BLaER1 (cell line): ENCODE results near the gene TNRC6C.
A peak's percentile ranks its signal among the peaks of the same experiment; 100 is the strongest.

ENCODE experiments used
- H3K27ac ChIP-seq: shearing (Covaris generic); formaldehyde crosslinking; 2 replicates; pipeline ENCODE4 v1.8.1; 2022
- H3K27me3 ChIP-seq: shearing (Covaris generic); formaldehyde crosslinking; 2 replicates; pipeline ENCODE4 v1.8.1; 2022
- H3K36me3 ChIP-seq: shearing (Covaris generic); formaldehyde crosslinking; 2 replicates; pipeline ENCODE4 v1.8.1; 2022
- H3K4me1 ChIP-seq: shearing (Covaris generic); formaldehyde crosslinking; 2 replicates; pipeline ENCODE4 v1.8.1; 2022
- H3K4me2 ChIP-seq: shearing (Covaris generic); formaldehyde crosslinking; 2 replicates; pipeline ENCODE4 v1.8.1; 2022
- H3K4me3 ChIP-seq: shearing (Covaris generic); formaldehyde crosslinking; 2 replicates; pipeline ENCODE4 v1.8.1; 2022
- H3K9ac ChIP-seq: shearing (Covaris generic); formaldehyde crosslinking; 2 replicates; pipeline ENCODE4 v1.8.1; 2022
- H3K9me3 ChIP-seq: shearing (Covaris generic); formaldehyde crosslinking; 2 replicates; pipeline ENCODE4 v1.8.1; 2022
- H4K20me1 ChIP-seq: shearing (Covaris generic); formaldehyde crosslinking; 2 replicates; pipeline ENCODE4 v1.8.1; 2022
- Cebpa-rat ChIP-seq: shearing (Covaris generic); IDR thresholded peaks from 2 replicates; pipeline ENCODE4 v1.8.1; 2022

Gene TNRC6C

GRCh38 chr17:78095035-78095434 is 136.5 kb downstream of the TNRC6C start:
- Histone ChIP-seq H3K4me3 (no peak overlapping the region), H3K4me2 (no peak overlapping the region), H4K20me1 (no peaks in the 10 kb centered on the region), H3K4me1 (no peaks in the 10 kb centered on the region), H3K9ac (no peak overlapping the region), H3K36me3 (peaks cover 97% of the 10 kb centered on the region), H3K9me3 (peaks cover 14% of the 10 kb centered on the region), H3K27ac (no peak overlapping the region), H3K27me3 (no peaks in the 10 kb centered on the region)
- no peak for TF ChIP-seq Cebpa-rat

GRCh38 chr17:78096093-78096492 is 137.6 kb downstream of the TNRC6C start:
- Histone ChIP-seq H3K4me3 (no peak overlapping the region), H3K27me3 (no peaks in the 10 kb centered on the region), H3K9me3 (peaks cover 24% of the 10 kb centered on the region), H4K20me1 (no peaks in the 10 kb centered on the region), H3K9ac (no peak overlapping the region), H3K4me2 (no peak overlapping the region), H3K4me1 (no peaks in the 10 kb centered on the region), H3K36me3 (peaks cover 98% of the 10 kb centered on the region), H3K27ac (no peak overlapping the region)
- no peak for TF ChIP-seq Cebpa-rat

- no peak overlapping the region for H3K4me3 ChIP-seq
- TF ChIP-seq Cebpa-rat = no peak
- H3K9ac ChIP-seq = no peak overlapping the region
- no peak overlapping the region for H3K27ac ChIP-seq
- H4K20me1 ChIP-seq = no peaks in the 10 kb centered on the region
- H3K9me3 ChIP-seq = peaks cover 34% of the 10 kb centered on the region
- no peaks in the 10 kb centered on the region for H3K27me3 ChIP-seq
- no peak overlapping the region for H3K4me2 ChIP-seq
- peaks cover 97% of the 10 kb centered on the region for H3K36me3 ChIP-seq
- H3K4me1 ChIP-seq = no peaks in the 10 kb centered on the region
Observed at GRCh38 chr17:78101112-78101511, 142.6 kb downstream of the TNRC6C start.

- no peak for TF ChIP-seq Cebpa-rat
- no peaks in the 10 kb centered on the region for H3K4me1 ChIP-seq
- H3K9ac ChIP-seq = no peak overlapping the region
- H3K27ac ChIP-seq = no peak overlapping the region
- no peaks in the 10 kb centered on the region for H3K27me3 ChIP-seq
- H3K4me3 ChIP-seq = no peak overlapping the region
- H3K36me3 ChIP-seq = peaks cover 95% of the 10 kb centered on the region
- H3K9me3 ChIP-seq = peaks cover 34% of the 10 kb centered on the region
- H4K20me1 ChIP-seq = no peaks in the 10 kb centered on the region
- no peak overlapping the region for H3K4me2 ChIP-seq
Observed at GRCh38 chr17:78101542-78101941, 143.0 kb downstream of the TNRC6C start.

DNA sequence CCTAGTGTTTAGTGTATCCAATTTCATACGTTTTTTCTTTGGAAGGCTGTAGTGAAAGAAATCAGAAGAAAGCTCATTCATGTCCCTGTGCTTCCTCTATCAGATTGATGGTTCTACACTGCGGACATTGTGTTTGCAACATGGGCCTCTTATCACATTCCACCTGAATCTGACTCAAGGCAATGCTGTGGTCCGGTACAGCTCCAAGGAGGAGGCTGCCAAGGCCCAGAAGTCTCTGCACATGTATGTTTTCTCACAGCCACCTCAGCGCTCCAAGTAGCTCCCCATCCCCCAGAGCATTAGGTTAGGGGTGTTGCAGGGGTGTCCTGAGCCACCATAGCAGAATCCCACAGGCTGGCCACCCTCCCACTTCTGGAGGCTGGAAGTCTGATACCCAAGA is 144.8 kb downstream of the TNRC6C start:
- Histone ChIP-seq H3K9me3 (peaks cover 34% of the 10 kb centered on the region), H3K9ac (no peak overlapping the region), H4K20me1 (peaks cover 2% of the 10 kb centered on the region), H3K27ac (no peak overlapping the region), H3K27me3 (no peaks in the 10 kb centered on the region), H3K4me1 (peaks cover 1% of the 10 kb centered on the region; the same call in 1 of the 2 replicates), H3K4me3 (no peak overlapping the region), H3K36me3 (peaks cover 83% of the 10 kb centered on the region), H3K4me2 (no peak overlapping the region)
- TF ChIP-seq Cebpa-rat = no peak

DNA sequence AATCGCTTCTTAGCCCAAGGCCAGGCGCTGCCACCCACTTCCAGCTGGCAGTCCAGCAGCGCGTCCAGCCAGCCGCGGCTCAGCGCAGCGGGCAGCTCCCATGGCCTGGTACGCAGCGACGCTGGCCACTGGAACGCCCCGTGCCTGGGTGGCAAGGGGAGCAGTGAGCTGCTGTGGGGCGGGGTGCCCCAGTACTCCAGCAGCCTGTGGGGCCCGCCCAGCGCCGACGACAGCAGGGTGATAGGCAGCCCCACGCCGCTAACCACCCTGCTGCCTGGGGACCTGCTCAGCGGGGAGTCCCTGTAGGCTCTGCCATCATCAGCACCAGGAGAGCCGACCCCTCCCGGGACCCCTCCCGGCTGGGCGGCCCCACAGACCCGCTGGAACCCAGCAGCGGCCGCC is 146.0 kb downstream of the TNRC6C start:
- Histone ChIP-seq H3K9ac (no peak overlapping the region), H3K4me1 (peaks cover 13% of the 10 kb centered on the region), H3K36me3 (peaks cover 83% of the 10 kb centered on the region), H3K27ac (no peak overlapping the region), H3K9me3 (peaks cover 25% of the 10 kb centered on the region), H4K20me1 (peaks cover 14% of the 10 kb centered on the region), H3K27me3 (no peaks in the 10 kb centered on the region), H3K4me2 (no peak overlapping the region), H3K4me3 (no peak overlapping the region)
- TF ChIP-seq Cebpa-rat = no peak

DNA sequence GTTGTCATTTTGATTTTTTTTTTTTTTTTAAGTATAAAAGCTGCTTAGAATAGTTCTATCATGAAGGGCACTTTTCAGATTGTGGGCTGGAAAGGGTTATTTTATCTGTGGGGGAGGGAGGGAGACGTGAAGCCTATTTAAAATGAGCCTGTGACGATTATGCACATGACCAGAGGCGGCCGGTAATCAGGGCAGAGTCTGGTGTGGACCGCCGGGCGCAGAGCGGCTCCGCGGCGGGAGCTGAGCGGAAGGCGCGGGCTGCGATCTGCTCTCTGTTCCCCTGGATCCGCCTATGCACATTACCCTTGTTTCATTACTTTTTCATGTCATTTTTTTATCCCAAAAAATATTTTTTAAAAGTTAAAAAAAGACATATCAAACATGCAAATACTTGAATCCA is 146.6 kb downstream of the TNRC6C start:
- H3K4me2 ChIP-seq = no peak overlapping the region
- no peaks in the 10 kb centered on the region for H3K27me3 ChIP-seq
- no peak overlapping the region for H3K27ac ChIP-seq
- peaks cover 83% of the 10 kb centered on the region for H3K36me3 ChIP-seq
- H3K4me3 ChIP-seq = no peak overlapping the region
- no peak for TF ChIP-seq Cebpa-rat
- peaks cover 20% of the 10 kb centered on the region for H4K20me1 ChIP-seq
- H3K4me1 ChIP-seq = peaks cover 13% of the 10 kb centered on the region
- no peak overlapping the region for H3K9ac ChIP-seq
- H3K9me3 ChIP-seq = peaks cover 19% of the 10 kb centered on the region

- Histone ChIP-seq H4K20me1 (peaks cover 24% of the 10 kb centered on the region), H3K36me3 (peaks cover 83% of the 10 kb centered on the region), H3K9me3 (peaks cover 15% of the 10 kb centered on the region), H3K4me2 (no peak overlapping the region), H3K9ac (no peak overlapping the region), H3K4me3 (no peak overlapping the region), H3K27me3 (no peaks in the 10 kb centered on the region), H3K4me1 (peaks cover 13% of the 10 kb centered on the region), H3K27ac (no peak overlapping the region)
- TF ChIP-seq Cebpa-rat = no peak
Observed at GRCh38 chr17:78105551-78105950, 147.0 kb downstream of the TNRC6C start.

- no peaks in the 10 kb centered on the region for H3K27me3 ChIP-seq
- no peak overlapping the region for H3K4me3 ChIP-seq
- no peak overlapping the region for H3K27ac ChIP-seq
- H3K4me2 ChIP-seq = no peak overlapping the region
- peaks cover 8% of the 10 kb centered on the region for H3K9me3 ChIP-seq
- H3K9ac ChIP-seq = no peak overlapping the region
- H3K4me1 ChIP-seq = peaks cover 13% of the 10 kb centered on the region
- H4K20me1 ChIP-seq = peaks cover 31% of the 10 kb centered on the region
- TF ChIP-seq Cebpa-rat = no peak
- H3K36me3 ChIP-seq = peaks cover 83% of the 10 kb centered on the region
Observed at GRCh38 chr17:78106211-78106610, 147.7 kb downstream of the TNRC6C start.

DNA sequence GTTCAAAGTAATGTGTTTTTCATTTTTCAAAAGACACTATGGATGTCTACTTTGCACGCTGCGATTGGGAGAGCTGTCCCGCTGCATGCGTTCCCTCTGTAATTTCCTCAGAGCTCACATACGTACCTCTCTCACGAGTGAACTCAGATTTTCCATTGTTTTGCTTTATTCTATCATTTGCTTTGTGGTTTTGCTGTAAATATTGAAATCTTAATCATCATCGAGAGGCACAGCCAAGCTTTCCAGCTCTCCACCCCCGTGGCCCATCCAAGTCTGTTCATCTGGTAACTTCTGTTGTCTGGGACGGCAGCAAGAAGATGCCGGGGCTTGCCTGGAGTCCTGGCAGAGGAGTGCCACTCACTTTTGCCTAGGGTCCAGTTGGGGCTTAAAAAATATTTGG is 149.0 kb downstream of the TNRC6C start:
- no peak overlapping the region for H3K4me3 ChIP-seq
- H3K4me2 ChIP-seq = no peak overlapping the region
- no peak overlapping the region for H3K27ac ChIP-seq
- H3K9ac ChIP-seq = 0 out of 2 replicates have a peak overlapping the region, but pooled peaks have one; percentile 31
- no peaks in the 10 kb centered on the region for H3K9me3 ChIP-seq
- H3K36me3 ChIP-seq = peaks cover 83% of the 10 kb centered on the region
- no peaks in the 10 kb centered on the region for H3K27me3 ChIP-seq
- no peak for TF ChIP-seq Cebpa-rat
- peaks cover 15% of the 10 kb centered on the region for H3K4me1 ChIP-seq
- H4K20me1 ChIP-seq = peaks cover 44% of the 10 kb centered on the region

- no peaks in the 10 kb centered on the region for H3K9me3 ChIP-seq
- peaks cover 50% of the 10 kb centered on the region for H4K20me1 ChIP-seq
- no peak overlapping the region for H3K27ac ChIP-seq
- H3K4me1 ChIP-seq = peaks cover 21% of the 10 kb centered on the region
- H3K4me3 ChIP-seq = no peak overlapping the region
- TF ChIP-seq Cebpa-rat = no peak
- H3K27me3 ChIP-seq = no peaks in the 10 kb centered on the region
- H3K36me3 ChIP-seq = peaks cover 84% of the 10 kb centered on the region
- H3K9ac ChIP-seq = 0 out of 2 replicates have a peak overlapping the region, but pooled peaks have one; percentile 31
- no peak overlapping the region for H3K4me2 ChIP-seq
Observed at GRCh38 chr17:78107976-78108725, 149.6 kb downstream of the TNRC6C start.
